Measurements from ENCODE around the gene TAOK3. TPM values are rescaled to one million over a fixed set of nuclear protein-coding genes. Genes with fewer than 3 reads are reported as not detected.

TAOK3 gene
- total and polyA plus RNA-seq, 2 donors (not counting 3 experiments of a cell fraction or from before 2014, with no cell fraction given): 11.3 to 23.1 TPM

DNA sequence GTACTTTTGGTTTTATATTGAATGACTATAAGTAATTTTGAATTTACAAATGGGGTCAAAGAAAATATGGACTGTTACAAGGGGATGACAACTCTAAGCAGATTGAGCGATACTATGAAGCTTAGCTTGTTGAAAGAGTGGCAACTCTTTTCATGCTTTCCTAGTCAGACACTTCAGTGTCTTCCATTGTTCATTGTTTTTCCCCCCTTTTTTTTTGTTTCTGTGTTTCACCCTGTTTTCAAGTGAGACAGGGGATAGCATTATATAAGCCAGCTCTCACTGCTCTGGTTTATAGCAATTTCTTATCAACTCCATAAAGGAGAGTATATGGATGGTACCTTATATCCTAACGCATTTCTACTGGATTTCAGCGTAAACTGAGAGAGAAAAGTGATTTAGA lies 212.2 kb downstream of the TAOK3 start:
- Histone ChIP-seq H3K9me3 (replicated peaks; ENCODE audit: control insufficient read depth, insufficient read depth, low read length) (no peaks in the 10 kb centered on the region), H3K27ac (ENCODE audit: insufficient read depth, low read depth, low read length) (no peak overlapping the region), H2AFZ (ENCODE audit: low read depth, low read length) (no peak overlapping the region), H3K9me1 (replicated peaks; ENCODE audit: control insufficient read depth, extremely low read depth, insufficient read depth, low read length) (no peaks in the 10 kb centered on the region), H3K4me2 (ENCODE audit: insufficient read depth, low read length) (no peak overlapping the region), H3K36me3 (ENCODE audit: control insufficient read depth in 2 of 2, extremely low read depth in 1 of 2, insufficient read depth in 2 of 2, low read length in 2 of 2) (peaks cover 0 to 17% of the 10 kb centered on the region in 2 experiments), H3K79me2 (ENCODE audit: control insufficient read depth, insufficient read depth, low read length) (no peaks in the 10 kb centered on the region), H3K9ac (replicated peaks; ENCODE audit: extremely low read depth, insufficient read depth, low read length) (no peak overlapping the region), H3K4me1 (ENCODE audit: control insufficient read depth, extremely low read depth, insufficient read depth, low read length) (no peaks in the 10 kb centered on the region), H3K4me3 (replicated peaks in 1 of 3; ENCODE audit: insufficient read depth in 1 of 3, low read depth in 1 of 3, low read length in 3 of 3) (no peak overlapping the region), H3K27me3 (ENCODE audit: control insufficient read depth in 2 of 2, insufficient read depth in 2 of 2, low read length in 2 of 2) (no peaks in the 10 kb centered on the region), H4K20me1 (replicated peaks; ENCODE audit: control insufficient read depth, extremely low read depth, insufficient read depth, low read length) (no peaks in the 10 kb centered on the region)
- CTCF ChIA-PET: interaction anchor here (2.3 kb wide), 1 partner anchor 216 kb away, joined by 15 read pairs; the partner anchor contains the start of gene SUDS3
- dilution Hi-C loops (cut with MboI; ENCODE audit: extremely low pct_ligation_motif_present, low sequenced_read_pairs): no loop called here
- FAIRE-seq (no peak), DNase-seq (ENCODE audit: low read depth, low spot score) (no peak)
- intact Hi-C loops (cut with micrococcal nuclease): no loop called here
- no TSS peak for BruUV-seq (replicated peaks)
- TF ChIP-seq FOS (IDR thresholded peaks at IDR 0.05; ENCODE audit: borderline replicate concordance, insufficient read depth, low read length) (no peak), EZH2 (IDR thresholded peaks at IDR 0.05; ENCODE audit: borderline replicate concordance, low read depth, low read length, severe bottlenecking) (no peak), JUN (IDR thresholded peaks at IDR 0.05; ENCODE audit: borderline replicate concordance, insufficient read depth, insufficient read length, low read depth) (no peak), POLR2A (IDR thresholded peaks at IDR 0.05; ENCODE audit: low read depth, low read length) (no peak), MYC (IDR thresholded peaks at IDR 0.05; ENCODE audit: low read depth, low read length) (no peak), POLR2AphosphoS5 (IDR thresholded peaks at IDR 0.05; ENCODE audit: insufficient read depth, low read depth, low read length) (no peak), GATA2 (IDR thresholded peaks at IDR 0.05; ENCODE audit: insufficient read depth, insufficient read length, low read depth, low read length) (no peak)
- TF ChIP-seq, protein P1, sequence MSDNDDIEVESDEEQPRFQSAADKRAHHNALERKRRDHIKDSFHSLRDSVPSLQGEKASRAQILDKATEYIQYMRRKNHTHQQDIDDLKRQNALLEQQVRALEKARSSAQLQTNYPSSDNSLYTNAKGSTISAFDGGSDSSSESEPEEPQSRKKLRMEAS (IDR thresholded peaks at IDR 0.05; ENCODE audit: insufficient read depth, insufficient read length): no peak
- TF ChIP-seq, protein P2, sequence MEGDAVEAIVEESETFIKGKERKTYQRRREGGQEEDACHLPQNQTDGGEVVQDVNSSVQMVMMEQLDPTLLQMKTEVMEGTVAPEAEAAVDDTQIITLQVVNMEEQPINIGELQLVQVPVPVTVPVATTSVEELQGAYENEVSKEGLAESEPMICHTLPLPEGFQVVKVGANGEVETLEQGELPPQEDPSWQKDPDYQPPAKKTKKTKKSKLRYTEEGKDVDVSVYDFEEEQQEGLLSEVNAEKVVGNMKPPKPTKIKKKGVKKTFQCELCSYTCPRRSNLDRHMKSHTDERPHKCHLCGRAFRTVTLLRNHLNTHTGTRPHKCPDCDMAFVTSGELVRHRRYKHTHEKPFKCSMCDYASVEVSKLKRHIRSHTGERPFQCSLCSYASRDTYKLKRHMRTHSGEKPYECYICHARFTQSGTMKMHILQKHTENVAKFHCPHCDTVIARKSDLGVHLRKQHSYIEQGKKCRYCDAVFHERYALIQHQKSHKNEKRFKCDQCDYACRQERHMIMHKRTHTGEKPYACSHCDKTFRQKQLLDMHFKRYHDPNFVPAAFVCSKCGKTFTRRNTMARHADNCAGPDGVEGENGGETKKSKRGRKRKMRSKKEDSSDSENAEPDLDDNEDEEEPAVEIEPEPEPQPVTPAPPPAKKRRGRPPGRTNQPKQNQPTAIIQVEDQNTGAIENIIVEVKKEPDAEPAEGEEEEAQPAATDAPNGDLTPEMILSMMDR (IDR thresholded peaks at IDR 0.05; ENCODE audit: extremely low read depth in 1 of 2, insufficient read depth in 1 of 2, low read depth in 1 of 2, low read length in 2 of 2): no peak
- POLR2A ChIA-PET: no interaction called here

Measured in endothelial cell of umbilical vein (primary cell).